Ammon's horn (tissue), 1 donor: ENCODE results near the gene CHRNB4.
A peak's percentile ranks its signal among the peaks of the same experiment; 100 is the strongest.

ENCODE experiments used
- DNase-seq: peaks from one replicate; pipeline ENCODE4 v3.0.0-alpha.2; 2016; ENCODE audit warnings: low spot score

The CHRNB4 gene

DNA sequence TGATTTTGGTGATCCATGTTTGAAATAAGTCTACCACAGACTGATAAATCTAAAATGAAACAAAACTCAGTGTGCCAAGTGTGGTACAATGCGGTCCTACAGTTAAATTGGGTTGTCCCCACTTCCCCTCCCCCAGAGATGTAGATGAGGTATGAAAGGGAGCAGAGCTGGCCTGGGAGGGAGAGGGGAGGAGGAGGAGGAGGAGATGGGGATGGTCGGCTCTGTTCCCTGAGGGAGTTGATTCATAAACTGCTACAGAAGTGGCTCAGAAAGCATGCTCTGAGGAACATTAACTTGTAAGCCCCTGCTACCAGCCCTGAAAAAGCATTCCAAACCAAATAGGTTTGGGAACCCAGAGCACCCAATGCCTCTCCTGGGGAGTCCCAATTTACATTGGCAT is 28.0 kb upstream of the CHRNB4 start:
- DNase-seq = no peak

DNA sequence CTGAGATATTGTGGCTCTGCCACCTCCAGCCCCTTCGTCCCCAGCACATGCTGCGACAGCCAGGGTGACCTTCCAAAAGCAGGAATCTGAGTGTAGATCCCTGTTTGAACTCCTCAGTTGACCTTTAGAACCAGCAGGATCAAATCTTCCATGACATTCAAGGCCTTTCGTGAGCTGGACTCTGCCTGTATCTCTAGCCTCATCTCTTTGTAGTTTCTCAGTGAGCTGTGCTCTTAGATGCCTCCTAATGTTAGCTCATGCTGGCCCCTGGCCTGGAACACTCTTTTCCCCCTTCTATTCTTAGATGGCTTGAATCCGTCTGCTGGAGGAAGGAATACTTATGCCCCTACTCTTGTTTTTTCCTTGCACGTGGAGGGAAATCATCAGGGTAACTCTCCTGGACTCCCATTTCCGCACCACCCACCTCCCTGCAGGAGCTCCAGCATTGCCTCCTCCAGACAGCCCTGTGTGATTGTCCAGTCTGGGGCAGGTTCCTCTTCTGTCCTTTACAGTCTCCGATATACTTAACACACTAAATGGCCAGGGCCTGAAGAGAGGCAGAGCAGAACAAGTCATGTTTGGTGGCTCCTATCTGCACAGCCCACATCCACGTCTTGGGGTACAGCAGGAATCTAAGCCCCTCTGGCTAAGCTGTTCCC is 26.7 kb upstream of the CHRNB4 start:
- DNase-seq = no peak

DNA sequence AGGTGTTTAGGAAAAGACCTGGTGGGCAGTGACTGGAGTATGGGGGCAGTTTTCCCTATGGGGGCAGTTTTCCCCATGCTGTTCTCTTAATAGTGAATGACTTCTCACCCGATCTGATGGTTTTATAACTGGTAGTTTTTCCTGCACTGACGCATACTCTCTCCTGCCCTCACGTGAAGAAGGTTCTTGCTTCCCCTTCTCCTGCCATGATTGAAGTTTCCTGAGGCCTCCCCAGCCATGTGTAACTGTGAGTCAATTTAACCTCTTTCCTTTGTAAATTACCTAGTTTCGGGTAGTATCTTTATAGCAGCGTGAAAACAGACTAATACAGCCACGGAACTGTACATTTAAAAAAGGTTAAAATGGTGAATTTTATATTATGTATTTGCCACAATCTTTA is 25.0 kb upstream of the CHRNB4 start:
- no peak for DNase-seq

DNA sequence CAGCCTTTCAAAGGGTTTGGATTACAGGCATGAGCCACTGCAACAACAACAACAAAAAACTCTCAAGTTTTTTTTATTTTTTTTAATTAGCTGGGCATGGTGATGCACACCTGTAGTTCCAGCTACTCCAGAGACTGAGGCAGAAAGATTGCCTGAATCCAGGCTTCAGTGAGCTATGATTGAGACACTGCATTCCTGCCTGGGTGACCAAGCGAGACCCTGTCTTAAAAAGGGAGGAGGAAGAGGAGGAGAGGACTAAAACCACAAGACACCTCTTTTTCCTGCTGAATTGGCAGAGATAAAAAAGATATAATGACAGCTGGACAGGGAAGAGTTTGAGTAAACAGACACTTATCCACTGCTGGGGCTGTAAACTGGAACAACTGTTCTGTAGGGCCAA is 22.7 kb upstream of the CHRNB4 start:
- no peak for DNase-seq

DNA sequence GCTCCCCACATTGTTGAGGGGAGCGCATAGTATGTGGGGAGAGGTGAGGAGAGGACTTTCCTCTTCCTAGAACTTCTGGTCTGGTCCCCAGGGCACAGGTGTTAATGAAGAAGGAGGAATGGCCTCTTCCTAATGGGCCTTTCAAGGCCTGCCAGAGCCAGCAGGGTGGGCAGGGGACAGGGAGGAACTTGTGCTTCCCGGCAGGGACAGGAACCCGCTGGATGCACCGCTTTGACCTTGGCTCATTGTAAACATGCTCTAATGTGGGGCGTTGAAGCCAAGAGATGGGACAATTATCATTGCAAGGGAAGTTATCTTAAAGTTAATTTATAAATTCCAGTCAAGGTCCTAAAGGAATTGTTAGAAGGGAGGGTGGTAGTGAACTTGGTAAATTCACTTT is 21.0 kb upstream of the CHRNB4 start:
- DNase-seq = no peak

DNA sequence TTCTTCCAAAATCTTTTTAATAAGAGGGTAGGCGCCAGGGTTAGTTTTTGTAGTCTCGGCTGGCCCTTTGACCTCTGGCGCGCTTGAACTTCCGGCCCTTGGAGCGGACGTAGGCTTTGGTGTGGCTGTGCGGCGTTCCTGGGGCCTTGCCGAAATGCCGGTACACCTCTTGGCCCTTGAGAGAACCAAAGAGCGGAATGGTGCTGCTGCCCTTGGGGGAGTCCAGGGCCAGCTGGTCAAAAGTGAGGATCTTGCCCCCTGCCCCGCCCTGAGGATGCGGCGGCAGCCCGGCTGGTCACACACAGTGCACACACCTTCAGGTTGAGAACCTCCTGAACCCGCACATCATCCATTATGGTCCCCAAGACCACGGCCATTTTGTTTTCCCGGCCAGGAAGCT is 20.0 kb upstream of the CHRNB4 start:
- no peak for DNase-seq

DNA sequence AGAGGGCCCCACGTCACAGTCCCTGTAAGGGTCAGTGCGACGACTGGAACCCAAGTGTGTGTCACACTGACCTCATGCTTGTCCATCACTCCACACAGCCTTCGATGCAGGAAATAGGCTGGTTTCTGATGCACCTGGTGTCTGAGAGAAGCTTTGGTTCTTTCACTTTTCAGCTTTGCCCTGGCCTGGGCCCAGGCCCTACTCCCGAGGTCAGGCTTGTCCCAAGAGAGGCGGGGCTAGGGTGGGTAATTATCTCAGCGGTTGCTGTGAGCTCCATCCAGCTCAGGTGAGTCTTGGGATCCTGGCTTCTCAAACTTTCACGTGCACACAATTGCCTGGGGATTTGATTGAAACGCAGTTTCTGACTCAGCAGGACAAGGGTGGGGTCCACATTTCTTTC is 19.6 kb upstream of the CHRNB4 start:
- no peak for DNase-seq

DNA sequence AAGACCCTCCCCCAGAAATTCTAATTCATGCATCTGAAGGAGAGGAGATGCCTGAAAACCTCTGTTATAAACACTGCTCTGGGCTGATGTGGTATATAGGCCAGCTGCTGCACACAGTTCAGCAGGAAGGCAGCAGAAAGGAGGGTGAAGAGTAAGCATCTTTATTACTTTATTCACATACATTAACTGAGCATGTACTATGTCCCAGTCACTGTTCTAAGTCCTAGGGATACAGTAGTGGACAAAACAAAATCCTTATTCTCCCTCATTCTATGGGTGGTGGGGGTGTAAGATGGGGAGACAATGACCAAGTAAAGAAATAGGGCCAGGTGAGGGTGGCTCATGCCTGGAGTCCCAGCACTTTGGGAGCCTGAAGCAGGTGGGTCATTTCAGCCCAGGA is 17.8 kb upstream of the CHRNB4 start:
- no peak for DNase-seq

DNA sequence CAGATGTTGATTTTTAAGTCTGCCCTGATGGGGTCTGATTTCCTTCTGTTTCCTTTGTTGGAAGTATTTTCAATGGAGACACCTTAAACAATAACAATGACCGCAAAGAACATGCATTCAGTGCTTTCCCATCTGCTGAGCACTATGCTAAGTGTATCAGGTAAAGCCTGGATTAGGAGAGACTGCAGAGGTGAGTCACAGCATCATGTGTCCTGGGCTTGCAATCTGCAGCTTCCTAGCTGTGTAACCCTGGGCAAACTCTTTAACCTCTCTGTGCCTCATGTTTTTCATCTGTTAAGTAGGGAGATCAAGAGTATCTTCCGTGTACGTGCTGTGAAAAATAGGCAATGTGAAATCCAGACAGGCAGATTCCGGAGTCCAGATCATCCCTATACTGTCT is 13.3 kb upstream of the CHRNB4 start:
- DNase-seq = no peak

DNA sequence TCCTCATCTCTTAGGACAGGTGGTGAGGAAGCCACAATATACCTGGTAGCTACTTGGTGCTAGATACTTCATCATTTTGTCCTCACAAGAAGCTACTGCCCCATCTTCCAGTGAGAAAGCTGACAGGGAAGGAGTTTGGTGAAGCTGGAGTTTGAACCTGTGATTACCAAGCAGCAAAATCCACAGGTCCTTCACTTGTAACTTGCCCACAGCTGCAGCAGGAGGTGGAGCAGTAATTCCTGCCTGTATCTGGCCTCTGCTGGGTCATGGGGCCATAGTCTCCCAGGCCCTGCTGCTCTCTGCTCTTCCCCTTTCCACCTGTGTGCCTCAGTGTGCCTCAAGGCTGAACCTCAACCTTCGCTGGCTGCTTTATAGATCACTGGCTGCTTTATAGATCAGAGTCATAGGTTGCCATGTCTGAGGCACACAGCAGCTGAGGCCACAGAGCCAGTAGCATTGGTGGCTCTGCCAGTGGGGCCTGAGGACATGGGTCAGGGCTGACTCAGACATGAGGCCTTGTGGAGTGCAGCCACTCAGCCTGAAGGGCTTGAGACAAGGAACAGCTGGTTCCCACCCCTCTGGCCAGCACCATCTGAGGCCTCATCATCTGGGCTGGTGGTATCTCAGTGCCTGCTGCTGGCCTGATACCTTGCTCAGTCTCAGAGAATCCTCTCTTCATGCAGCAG is 11.1 kb upstream of the CHRNB4 start:
- DNase-seq = no peak

DNA sequence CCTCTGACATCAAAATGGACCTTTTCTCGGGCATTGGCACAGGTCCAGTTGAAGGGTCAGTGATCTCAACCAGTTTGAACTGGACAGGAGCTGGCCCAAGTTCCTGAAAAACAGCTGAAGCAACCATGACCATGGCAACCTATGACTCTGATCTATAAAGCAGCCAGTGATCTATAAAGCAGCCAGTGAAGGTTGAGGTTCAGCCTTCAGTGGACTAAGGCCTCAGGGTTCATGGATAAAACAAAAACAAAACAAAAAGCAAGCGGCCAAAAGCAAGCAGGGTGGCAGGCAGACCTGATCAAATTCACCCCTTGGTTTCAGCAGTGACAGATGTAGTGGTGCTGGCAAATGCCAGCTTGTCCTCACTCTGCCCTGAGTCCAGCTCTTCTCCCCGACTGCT is 10.0 kb upstream of the CHRNB4 start:
- DNase-seq = no peak

DNA sequence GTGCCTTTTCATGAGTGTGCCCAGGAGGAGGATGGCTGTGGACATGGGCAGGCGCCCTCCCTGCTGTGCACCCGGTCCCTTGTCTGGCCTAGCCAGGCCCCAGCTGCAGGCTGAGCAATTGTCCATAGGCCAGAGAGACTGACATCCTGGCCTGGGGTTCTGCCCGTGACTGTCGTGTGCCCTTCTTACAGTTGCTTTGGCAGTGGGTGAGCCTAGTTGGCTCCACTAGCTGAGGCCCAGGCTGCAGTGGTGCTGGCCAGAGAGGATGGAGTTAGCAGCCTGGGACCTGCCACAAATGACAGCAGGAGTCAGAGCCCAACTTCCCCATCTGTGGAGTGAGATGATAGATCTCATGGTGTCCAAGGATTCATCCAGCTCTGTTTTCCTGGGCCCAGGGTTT is 9.0 kb upstream of the CHRNB4 start:
- no peak for DNase-seq

DNA sequence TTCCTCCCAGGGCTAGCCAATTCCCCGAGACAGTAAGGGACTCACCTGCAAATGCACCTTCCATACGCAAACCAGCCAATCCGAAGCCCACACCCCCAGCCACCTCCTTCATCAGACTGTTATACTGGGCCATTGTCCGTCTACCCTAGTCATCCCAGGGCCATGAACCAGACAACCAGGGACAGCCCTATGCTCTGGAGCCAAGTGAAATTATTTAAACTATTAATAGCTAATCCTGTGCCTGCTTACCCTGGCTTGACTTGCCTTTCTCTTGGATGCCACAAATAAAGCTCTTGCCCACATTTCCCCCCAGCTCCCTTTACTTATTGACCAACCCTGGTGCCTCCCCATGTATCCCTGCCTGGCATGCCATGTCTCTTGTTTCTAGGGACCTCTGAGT is 4.0 kb upstream of the CHRNB4 start:
- no peak for DNase-seq

DNA sequence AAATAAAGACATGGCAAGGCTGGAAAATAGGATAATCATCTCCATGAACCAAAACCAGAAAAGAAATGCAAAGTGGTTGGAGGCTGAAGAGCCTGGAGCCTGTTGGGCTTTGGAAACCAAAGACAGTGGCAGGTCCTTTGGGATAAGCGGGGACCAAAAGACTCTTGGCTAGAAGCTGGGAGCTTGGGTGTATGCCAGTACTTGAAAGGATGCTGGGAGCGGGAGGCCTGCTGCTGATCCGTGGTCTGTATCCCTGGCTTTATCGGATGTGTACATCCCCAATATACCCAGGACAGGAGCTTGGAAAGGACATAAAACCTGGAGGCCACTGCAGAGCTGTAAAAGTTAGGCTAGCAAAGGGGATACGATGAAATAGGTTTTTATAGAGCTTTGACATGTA is 1.3 kb upstream of the CHRNB4 start:
- no peak for DNase-seq

DNA sequence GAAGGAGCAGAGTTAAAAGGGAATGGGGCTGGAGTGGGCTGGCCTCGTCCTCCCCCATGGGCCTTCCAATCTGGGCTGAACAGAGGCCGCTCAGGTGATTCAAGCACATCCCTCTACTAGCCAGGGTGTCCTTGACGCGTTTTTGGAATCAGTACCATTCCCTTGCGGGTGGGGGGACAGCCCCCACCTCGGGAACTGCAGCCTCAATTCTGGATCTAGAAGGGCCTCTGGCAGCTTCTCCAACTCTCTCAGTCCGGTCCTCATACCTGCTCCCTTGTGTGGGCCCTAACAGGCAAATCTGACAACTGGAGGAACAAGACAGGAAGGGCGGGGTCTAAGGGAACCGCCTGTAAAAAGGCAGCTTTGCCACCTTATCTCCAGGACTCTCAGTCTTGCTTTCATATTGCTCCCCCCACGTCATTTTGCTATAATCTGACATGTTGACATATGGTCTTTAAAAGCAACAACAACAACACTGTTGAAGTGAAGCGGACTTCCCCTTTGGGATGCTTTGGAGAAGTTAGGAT is 802 bp upstream of the CHRNB4 start:
- DNase-seq = no peak

DNA sequence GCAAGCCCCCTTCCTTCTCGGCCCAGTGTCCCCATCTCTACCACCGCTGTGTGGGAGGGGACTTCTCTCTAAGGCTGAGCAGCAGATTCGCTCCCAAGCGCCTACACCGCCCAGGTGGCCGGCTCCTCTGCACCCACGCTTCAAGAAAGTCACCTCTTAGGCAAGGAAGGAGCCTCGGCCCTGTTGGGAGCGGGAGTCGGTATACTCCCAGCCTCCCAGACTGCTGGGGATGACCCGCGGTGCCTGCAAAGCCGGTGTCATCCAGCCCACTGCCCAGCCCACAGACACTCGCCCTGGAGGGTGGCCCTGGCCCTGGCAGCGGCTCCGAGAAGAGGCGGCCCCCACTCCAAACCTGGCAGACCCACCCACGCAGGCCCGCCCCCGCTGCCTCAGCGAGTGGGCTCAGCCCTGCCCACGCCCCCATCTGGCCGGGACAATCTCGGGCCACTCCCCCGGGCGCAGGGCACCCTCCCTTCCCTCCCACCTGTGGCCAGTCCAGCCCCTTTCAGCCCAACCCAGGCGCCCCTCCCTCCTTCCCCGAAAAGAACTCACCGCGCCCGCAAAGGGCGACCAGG is 396 bp downstream of the CHRNB4 start:
- DNase-seq = no peak

DNA sequence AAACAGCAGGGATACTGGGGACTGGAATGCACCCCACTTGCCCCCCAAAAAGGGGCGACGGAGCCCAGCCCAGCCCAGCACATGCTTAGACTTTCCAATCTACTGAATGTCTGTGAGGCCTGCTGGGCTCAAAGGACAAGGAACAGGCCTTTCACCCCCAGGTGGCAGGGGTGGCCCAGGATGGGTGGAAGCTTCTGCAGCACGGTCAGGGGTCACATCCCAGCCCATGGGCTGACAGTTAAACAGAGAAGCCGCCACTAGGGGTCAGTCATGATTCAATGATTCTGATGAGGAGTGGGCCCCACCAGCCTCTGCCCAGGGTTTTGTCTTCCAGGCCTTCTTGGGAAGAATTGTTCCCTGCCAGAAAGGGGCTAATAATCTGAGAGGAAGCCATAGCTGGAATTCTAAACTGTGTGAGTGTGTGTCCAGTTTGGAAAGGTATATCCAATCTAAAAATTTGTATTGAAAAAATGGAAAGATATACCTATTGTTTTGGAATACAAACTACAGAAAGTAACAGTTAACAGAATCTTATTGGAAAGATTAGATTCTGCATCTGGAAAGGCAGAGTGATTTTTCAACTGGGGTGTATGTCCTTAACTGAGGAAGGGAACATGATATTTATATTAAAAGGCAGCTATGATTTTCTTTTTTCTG is 2.2 kb downstream of the CHRNB4 start:
- peak; percentile 14 for DNase-seq

DNA sequence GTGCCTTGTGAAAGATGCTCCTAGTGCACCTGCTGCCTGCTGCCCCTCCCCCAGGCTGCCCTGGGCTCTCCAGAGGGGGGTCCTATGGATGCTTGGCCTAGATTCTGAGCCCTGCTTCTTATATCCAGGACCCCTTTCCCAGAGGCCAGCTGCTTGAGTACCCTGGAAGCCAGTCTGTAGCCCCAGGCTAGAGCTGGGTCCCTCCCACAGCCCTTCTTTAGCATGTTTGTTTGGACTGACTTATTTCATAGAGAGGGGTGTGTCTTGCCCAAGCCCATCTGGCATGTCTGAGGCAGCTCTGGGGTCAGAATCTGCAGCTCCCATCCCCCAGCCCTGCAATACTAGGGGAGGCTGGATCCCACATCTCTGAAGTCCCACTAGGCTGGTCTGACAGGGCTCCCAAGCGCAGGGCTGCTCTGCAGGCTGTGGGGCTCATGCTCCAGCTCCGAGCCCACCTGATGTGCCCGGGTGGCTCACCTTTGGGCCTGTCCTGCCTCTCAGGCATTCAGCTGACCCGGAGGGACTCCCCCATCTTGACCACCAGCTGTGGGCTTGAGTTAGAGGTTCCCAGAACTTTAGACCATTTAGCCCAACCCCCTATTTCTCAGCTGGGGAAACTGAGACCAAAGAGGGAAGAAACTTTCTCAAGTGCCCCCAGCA is 3.1 kb downstream of the CHRNB4 start:
- no peak for DNase-seq

DNA sequence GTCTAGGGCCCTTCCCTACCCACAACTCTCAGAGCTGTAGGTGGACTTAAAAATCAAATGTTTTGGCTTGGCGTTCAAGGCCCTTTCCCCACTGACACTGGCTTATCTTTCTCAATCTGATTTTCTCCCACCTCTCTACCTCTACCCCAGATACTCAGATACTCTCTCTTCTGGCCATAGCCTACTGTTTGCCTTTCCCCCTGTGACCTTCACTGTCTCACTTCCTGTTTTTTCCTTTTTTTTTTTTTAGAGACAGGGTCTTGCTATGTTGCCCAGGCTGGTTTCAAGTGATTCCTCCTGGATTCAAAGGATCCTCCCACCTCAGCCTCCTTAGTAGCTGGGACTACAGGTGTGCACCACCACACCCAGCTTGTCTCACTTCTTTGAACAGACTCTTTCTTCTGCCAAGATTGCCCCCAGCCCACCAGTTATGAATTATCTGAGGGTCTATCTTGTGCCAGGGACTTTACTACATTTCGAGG is 4.6 kb downstream of the CHRNB4 start:
- no peak for DNase-seq

DNA sequence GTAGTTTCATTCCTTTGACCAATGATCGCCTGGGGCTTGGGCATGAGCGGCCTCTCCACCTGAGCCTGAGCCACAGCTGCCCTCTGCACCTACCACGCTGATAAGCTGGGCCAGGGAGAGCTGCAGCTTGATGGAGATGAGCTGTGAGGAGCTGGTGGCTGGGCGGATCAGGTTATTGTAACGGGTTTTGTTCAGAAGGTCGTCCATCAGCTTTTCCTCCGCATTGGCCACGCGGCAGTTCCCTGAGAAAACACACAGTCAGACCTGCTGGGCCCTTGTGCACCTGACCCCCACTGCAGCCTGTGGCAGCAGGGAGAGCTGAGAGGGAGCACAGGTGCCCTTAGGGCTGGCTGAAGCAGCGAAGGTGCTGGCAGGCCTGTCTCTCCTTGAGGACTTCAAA is 5.7 kb downstream of the CHRNB4 start:
- no peak for DNase-seq

DNA sequence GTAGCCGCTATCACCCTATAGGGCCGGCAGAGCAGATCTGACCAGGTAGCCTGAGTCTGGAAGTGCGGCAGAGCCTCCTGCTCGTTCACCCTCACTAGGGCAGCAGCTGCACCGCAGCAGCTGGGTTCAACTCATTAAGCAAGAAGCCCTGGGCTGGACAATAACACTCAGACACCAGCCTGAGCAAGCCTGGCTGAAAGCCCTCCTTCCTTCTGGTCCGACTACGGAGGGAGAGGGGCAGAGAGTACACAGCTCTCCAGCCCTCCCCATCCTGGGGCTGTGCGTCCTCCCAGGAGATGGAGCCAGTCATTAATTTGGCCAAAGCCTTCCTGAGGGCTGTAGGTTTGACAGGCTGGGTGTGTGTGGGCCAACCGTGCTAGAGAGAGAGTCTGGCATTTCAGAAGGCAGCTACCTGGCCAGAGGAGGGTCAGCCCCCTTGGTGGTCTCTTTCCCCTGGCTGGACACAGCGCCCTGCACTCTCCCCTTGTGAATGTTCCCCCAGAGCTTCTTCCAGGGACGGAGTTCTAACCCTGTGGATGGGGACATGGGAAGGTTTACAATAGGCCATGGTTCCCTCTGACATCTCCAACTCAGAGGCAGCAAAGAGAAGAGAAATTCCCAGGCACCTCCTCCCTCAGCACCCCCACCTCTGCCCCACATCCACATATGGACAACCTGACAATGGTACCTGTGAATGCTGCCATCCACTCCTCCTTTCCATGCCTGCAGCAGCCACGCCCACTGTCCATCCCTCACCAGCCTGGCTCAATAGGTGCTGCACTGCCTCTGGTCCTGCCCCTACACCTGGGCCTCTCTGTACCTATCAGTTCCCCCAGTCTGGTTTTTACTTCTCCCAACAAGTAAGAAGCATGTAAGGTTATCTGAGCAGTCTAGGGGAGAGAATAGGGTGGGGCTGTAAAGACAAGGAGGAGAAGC is 6.5 kb downstream of the CHRNB4 start:
- DNase-seq = no peak
